ENCODE measurements around the gene MEGF10. TPM values are rescaled to one million over a fixed set of nuclear protein-coding genes. Genes with fewer than 3 reads are reported as not detected.

MEGF10 gene
- total RNA-seq, 4 donors from 2014 or later = 1.1 to 3.4 (median 2.9) TPM

GRCh38 chr5:127324756-127325155 is 34.2 kb downstream of the MEGF10 start:
- Histone ChIP-seq H3K36me3 (no peaks in the 10 kb centered on the region), H3K27ac (no peak overlapping the region), H3K4me3 (no peak overlapping the region), H3K27me3 (no peaks in the 10 kb centered on the region), H3K4me1 (no peaks in the 10 kb centered on the region), H3K9me3 (no peaks in the 10 kb centered on the region)
- DNase-seq (ENCODE audit: low spot score in 2 of 2) = no peak
- 82% methylated on average over 3 of the region's 3 CpGs for whole genome bisulfite sequencing
- TF ChIP-seq POLR2A (IDR thresholded peaks at IDR 0.05) = no peak
- TF ChIP-seq EP300 (IDR thresholded peaks at IDR 0.05) = no peak
- TF ChIP-seq CTCF (IDR thresholded peaks at IDR 0.05) = no peak
- TF ChIP-seq POLR2AphosphoS5 (IDR thresholded peaks at IDR 0.05) = no peak

GRCh38 chr5:127326431-127326830 is 35.8 kb downstream of the MEGF10 start:
- WGBS = 71% methylated on average over 4 of the region's 4 CpGs
- no peaks in the 10 kb centered on the region for H3K9me3 ChIP-seq
- DNase-seq (ENCODE audit: low spot score in 2 of 2) = no peak
- TF ChIP-seq EP300 (IDR thresholded peaks at IDR 0.05) (no peak), POLR2A (IDR thresholded peaks at IDR 0.05) (no peak), CTCF (IDR thresholded peaks at IDR 0.05) (no peak), POLR2AphosphoS5 (IDR thresholded peaks at IDR 0.05) (no peak)
- H3K27me3 ChIP-seq = no peaks in the 10 kb centered on the region
- no peak overlapping the region for H3K4me3 ChIP-seq
- no peaks in the 10 kb centered on the region for H3K4me1 ChIP-seq
- H3K27ac ChIP-seq = no peak overlapping the region
- no peaks in the 10 kb centered on the region for H3K36me3 ChIP-seq

- H3K36me3 ChIP-seq = no peaks in the 10 kb centered on the region
- no peaks in the 10 kb centered on the region for H3K27me3 ChIP-seq
- no peak for DNase-seq (ENCODE audit: low spot score in 2 of 2)
- WGBS = 36% methylated on average over 1 of the region's 1 CpG
- no peak overlapping the region for H3K27ac ChIP-seq
- H3K4me3 ChIP-seq = no peak overlapping the region
- no peak for TF ChIP-seq POLR2AphosphoS5 (IDR thresholded peaks at IDR 0.05)
- TF ChIP-seq POLR2A (IDR thresholded peaks at IDR 0.05) = no peak
- no peak for TF ChIP-seq EP300 (IDR thresholded peaks at IDR 0.05)
- no peak for TF ChIP-seq CTCF (IDR thresholded peaks at IDR 0.05)
- H3K9me3 ChIP-seq = no peaks in the 10 kb centered on the region
- H3K4me1 ChIP-seq = no peaks in the 10 kb centered on the region
These were observed 36.6 kb downstream of the MEGF10 start for GRCh38 chr5:127326976-127327755.

- 91% methylated on average over 3 of the region's 3 CpGs for WGBS
- no peaks in the 10 kb centered on the region for H3K9me3 ChIP-seq
- no peak for DNase-seq (ENCODE audit: low spot score in 2 of 2)
- H3K27me3 ChIP-seq = no peaks in the 10 kb centered on the region
- H3K4me1 ChIP-seq = no peaks in the 10 kb centered on the region
- TF ChIP-seq EP300 (IDR thresholded peaks at IDR 0.05) (no peak), POLR2A (IDR thresholded peaks at IDR 0.05) (no peak), POLR2AphosphoS5 (IDR thresholded peaks at IDR 0.05) (no peak), CTCF (IDR thresholded peaks at IDR 0.05) (no peak)
- H3K4me3 ChIP-seq = no peak overlapping the region
- H3K36me3 ChIP-seq = no peaks in the 10 kb centered on the region
- H3K27ac ChIP-seq = no peak overlapping the region
These were observed 39.5 kb downstream of the MEGF10 start for GRCh38 chr5:127330116-127330515.

- WGBS = 63% methylated on average over 3 of the region's 3 CpGs
- Histone ChIP-seq H3K27me3 (no peaks in the 10 kb centered on the region), H3K4me1 (no peaks in the 10 kb centered on the region), H3K27ac (no peak overlapping the region), H3K4me3 (no peak overlapping the region), H3K36me3 (no peaks in the 10 kb centered on the region), H3K9me3 (no peaks in the 10 kb centered on the region)
- TF ChIP-seq CTCF (IDR thresholded peaks at IDR 0.05) = no peak
- TF ChIP-seq EP300 (IDR thresholded peaks at IDR 0.05) = no peak
- no peak for DNase-seq (ENCODE audit: low spot score in 2 of 2)
These were observed 41.5 kb downstream of the MEGF10 start for GRCh38 chr5:127331890-127332649.
